GM12872 (cell line): ENCODE data around the gene CACUL1.

Experiments used
- CTCF ChIP-seq: IDR thresholded peaks from 3 replicates; pipeline ENCODE4 v1.5.1; 2011; ENCODE audit warnings: low read depth, mild to moderate bottlenecking, low read length, moderate library complexity; ENCODE audit not compliant: insufficient read depth

Gene CACUL1

GRCh38 chr10:118629211-118629610, 125.6 kb downstream of the CACUL1 start:
- TF ChIP-seq CTCF: no peak

DNA sequence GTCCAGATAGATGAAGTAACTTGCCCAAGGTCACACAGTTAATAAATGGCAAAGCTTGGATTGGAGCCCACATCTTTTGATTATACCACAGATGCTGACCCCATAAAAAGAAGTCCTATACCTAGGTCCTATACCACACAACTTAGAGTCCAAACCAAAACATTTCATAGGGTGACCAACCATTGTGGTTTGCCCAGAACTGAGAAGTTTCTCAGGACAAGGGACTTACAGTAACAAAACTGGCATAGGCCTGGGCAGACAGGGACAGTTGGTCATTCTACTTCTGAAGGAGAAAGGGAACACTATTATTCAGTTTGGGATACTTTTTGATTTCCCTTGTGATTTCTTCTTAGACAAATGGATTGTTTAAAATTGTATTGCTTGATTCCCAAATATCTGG, 126.4 kb downstream of the CACUL1 start:
- no peak for TF ChIP-seq CTCF

DNA sequence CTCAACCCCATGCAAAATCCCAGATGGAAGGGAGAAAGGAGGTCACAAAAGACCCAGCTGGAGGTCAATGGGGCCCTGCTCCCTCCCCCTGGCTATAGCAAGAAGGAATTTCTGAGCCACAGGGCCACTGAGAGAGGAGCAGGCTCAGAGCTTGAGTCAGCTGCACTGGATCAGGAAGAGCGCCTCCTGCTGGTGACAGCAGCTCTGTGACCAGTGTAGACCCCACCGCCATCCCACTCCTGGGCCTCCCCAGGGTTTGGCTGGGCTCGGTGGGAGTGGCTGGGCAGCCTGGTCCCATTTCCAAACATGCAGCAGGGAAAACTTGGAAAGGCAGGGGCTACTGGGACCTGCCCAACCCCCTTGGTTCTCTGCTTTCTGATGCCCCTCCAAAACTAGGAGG, 127.8 kb downstream of the CACUL1 start:
- peak; percentile 67 for TF ChIP-seq CTCF
